GM12892 (cell line): ENCODE measurements around the gene SMOC2.

Experiments
- POLR2A ChIP-seq: IDR thresholded peaks from 2 replicates; pipeline ENCODE4 v1.6.1; 2011; ENCODE audit warnings: low read depth, low read length, control low read depth
- POLR2AphosphoS5 ChIP-seq: IDR thresholded peaks from 2 replicates; pipeline ENCODE4 v1.6.1; 2011; ENCODE audit warnings: low read depth, low read length, control low read depth
- TAF1 ChIP-seq: IDR thresholded peaks from 2 replicates; pipeline ENCODE4 v1.6.1; 2011; ENCODE audit warnings: low read depth, mild to moderate bottlenecking, control low read depth, low read length, borderline replicate concordance

GRCh38 chr6:168413856-168414255, 27.1 kb upstream of the SMOC2 start:
- TF ChIP-seq TAF1: no peak
- no peak for TF ChIP-seq POLR2A
- TF ChIP-seq POLR2AphosphoS5: no peak
